SU-DHL-6 (cell line): Measurements from ENCODE around the gene GABRB1.

Source experiments
- H2AFZ ChIP-seq: fragments of 200-600 bp; sonication (generic); 2 replicates; pipeline ENCODE4 v1.6.1; 2014; ENCODE audit warnings: low read depth, mild to moderate bottlenecking, moderate library complexity, mixed read lengths, antibody characterized with exemption, low read length; ENCODE audit not compliant: severe bottlenecking
- H3F3A ChIP-seq: fragments of 200-600 bp; shearing (Covaris generic); 2 replicates; pipeline ENCODE4 v1.6.0; 2016; ENCODE audit warnings: antibody characterized with exemption, mild to moderate bottlenecking; ENCODE audit not compliant: insufficient read depth
- H3K27ac ChIP-seq: fragments of 200-600 bp; sonication (generic); 2 replicates; pipeline ENCODE4 v1.5.1; 2016; ENCODE audit warnings: low read depth, mild to moderate bottlenecking, low read length, moderate library complexity, mixed read lengths
- H3K27me3 ChIP-seq: fragments of 200-600 bp; sonication (generic), shearing (Covaris generic); 2 replicates; pipeline ENCODE4 v1.6.0; 2014; ENCODE audit warnings: mild to moderate bottlenecking, low read length
- H3K36me3 ChIP-seq: fragments of 200-600 bp; sonication (generic); 2 replicates; pipeline ENCODE4 v1.6.1; 2014; ENCODE audit warnings: mild to moderate bottlenecking, low read length, mixed read lengths
- H3K4me2 ChIP-seq: fragments of 300-600, 200-600 bp; shearing (Covaris generic), sonication (generic); 2 replicates; pipeline ENCODE4 v1.6.0; 2014; ENCODE audit warnings: low read length, low read depth, mild to moderate bottlenecking; ENCODE audit not compliant: poor library complexity, severe bottlenecking
- H3K4me3 ChIP-seq: fragments of 200-600 bp; sonication (generic); 2 replicates; pipeline ENCODE4 v1.5.1; 2014; ENCODE audit warnings: antibody characterized with exemption, low read length, mild to moderate bottlenecking, mixed read lengths; ENCODE audit not compliant: insufficient read depth, poor library complexity, severe bottlenecking
- H3K79me2 ChIP-seq: fragments of 200-600 bp; sonication (generic); 2 replicates; pipeline ENCODE4 v1.6.1; 2014; ENCODE audit warnings: mild to moderate bottlenecking, low read length, moderate library complexity; ENCODE audit not compliant: insufficient read depth
- H3K9ac ChIP-seq: fragments of 200-600 bp; sonication (generic); 2 replicates; pipeline ENCODE4 v1.7.0; 2014; ENCODE audit warnings: mild to moderate bottlenecking, low read length
- H3K9me2 ChIP-seq: fragments of 200-600 bp; sonication (generic); replicated peaks from 2 replicates; pipeline ENCODE4 v1.6.1; 2014; ENCODE audit warnings: low read length; ENCODE audit not compliant: insufficient read depth
- H3K9me3 ChIP-seq: fragments of 200-600 bp; sonication (generic); 2 replicates; pipeline ENCODE4 v1.6.1; 2014; ENCODE audit warnings: low read length, mixed read lengths; ENCODE audit not compliant: insufficient read depth
- H4K20me1 ChIP-seq: fragments of 200-600 bp; sonication (generic); 2 replicates; pipeline ENCODE4 v1.6.1; 2014; ENCODE audit warnings: low read depth, mild to moderate bottlenecking, antibody characterized with exemption, low read length, moderate library complexity, mixed read lengths
- EZH2phosphoT487 ChIP-seq: fragments of 200-600 bp; sonication (generic), shearing (Covaris generic); conservative IDR thresholded peaks from 2 replicates; pipeline ENCODE4 v1.6.1; 2018; ENCODE audit warnings: mild to moderate bottlenecking, antibody characterized with exemption, low read length, moderate library complexity, mixed read lengths
- TF ChIP-seq, protein P1 (sequence below): fragments of 200-600 bp; sonication (generic); IDR thresholded peaks from one replicate; pipeline ENCODE4 v1.5.1; 2017; ENCODE audit warnings: antibody characterized with exemption, mild to moderate bottlenecking, low read length, moderate library complexity; ENCODE audit not compliant: insufficient read depth, poor library complexity, severe bottlenecking

GABRB1 gene

DNA sequence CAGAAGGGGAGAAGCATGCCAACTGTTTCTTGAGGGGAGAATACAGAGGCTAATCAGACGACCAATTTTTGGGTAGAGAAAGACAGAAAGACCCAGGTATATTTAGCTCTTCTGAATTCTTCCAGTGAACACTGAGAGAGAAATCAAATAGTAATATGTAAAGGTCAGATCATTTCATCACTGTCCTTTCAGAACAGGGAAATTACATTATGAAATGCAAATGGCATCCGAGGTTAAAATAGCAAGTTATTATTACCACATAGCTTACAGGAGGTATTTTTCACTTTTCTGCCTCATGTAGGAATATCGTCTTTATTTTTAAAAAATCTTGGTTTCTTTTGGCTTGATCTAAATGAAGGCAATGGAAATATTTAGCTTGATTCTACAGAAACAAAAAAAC lies 18.0 kb downstream of the GABRB1 start:
- H2AFZ ChIP-seq: no peak overlapping the region

DNA sequence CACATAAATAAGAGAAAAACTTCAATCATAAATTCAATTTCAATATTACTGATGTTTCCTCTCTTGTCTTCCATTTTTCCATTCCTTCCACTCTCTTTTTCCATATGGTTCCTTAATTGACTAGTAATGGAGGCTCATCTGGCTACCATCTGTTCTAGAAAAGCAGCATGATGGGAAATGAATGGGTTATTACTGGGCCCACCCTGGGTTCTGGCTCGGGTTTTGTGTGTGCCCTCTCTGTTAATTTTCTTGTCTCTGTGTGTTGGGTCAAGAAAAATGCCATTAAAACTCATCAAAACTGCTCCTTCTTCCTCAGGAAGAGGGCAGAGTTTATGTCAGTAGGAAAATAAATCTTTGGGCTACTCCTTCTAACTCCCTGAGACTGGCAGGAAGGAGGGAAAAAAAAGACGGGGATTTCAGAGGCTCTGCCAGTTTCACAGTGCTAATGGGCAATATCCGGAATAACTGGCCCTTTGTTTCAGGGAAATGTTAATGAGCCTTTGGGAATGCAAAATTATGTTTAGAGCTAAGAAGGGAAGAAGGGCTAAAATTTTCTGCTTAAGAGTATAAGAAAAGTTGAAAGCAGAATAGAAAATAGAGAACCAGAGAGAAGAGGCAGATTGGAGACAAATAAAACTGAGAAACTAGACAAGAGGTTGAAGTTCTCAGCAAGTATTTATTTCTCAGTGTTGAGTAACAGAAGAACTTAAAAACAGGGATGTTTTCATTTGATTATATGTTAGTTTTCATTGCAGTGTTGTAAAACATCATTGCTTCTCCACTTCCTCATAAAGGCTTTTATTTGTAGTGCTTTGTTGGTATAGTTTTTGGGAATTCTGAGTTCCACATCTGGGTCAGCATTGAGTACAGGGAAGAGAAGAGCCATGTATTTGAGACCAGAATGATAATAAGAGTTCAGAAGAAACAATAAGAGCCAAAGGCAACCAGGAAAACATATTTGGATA lies 19.7 kb downstream of the GABRB1 start:
- no peak overlapping the region for H3K9ac ChIP-seq
- H3K9me3 ChIP-seq: no peaks in the 10 kb centered on the region
- H3K79me2 ChIP-seq: no peaks in the 10 kb centered on the region
- no peak overlapping the region for H2AFZ ChIP-seq
- H3K36me3 ChIP-seq: no peaks in the 10 kb centered on the region
- no peaks in the 10 kb centered on the region for H3F3A ChIP-seq
- H3K4me2 ChIP-seq: no peak overlapping the region
- H3K27ac ChIP-seq: no peak overlapping the region
- H3K9me2 ChIP-seq: no peaks in the 10 kb centered on the region
- TF ChIP-seq, protein P1, sequence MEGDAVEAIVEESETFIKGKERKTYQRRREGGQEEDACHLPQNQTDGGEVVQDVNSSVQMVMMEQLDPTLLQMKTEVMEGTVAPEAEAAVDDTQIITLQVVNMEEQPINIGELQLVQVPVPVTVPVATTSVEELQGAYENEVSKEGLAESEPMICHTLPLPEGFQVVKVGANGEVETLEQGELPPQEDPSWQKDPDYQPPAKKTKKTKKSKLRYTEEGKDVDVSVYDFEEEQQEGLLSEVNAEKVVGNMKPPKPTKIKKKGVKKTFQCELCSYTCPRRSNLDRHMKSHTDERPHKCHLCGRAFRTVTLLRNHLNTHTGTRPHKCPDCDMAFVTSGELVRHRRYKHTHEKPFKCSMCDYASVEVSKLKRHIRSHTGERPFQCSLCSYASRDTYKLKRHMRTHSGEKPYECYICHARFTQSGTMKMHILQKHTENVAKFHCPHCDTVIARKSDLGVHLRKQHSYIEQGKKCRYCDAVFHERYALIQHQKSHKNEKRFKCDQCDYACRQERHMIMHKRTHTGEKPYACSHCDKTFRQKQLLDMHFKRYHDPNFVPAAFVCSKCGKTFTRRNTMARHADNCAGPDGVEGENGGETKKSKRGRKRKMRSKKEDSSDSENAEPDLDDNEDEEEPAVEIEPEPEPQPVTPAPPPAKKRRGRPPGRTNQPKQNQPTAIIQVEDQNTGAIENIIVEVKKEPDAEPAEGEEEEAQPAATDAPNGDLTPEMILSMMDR: no peak
- TF ChIP-seq EZH2phosphoT487: no peak
- H3K4me3 ChIP-seq: no peak overlapping the region
- H3K27me3 ChIP-seq: no peaks in the 10 kb centered on the region
- no peaks in the 10 kb centered on the region for H4K20me1 ChIP-seq

More for the DNA sequence above, 18.0 kb downstream of the GABRB1 start:
- H3F3A ChIP-seq: no peaks in the 10 kb centered on the region
- H3K9me2 ChIP-seq: no peaks in the 10 kb centered on the region
- H4K20me1 ChIP-seq: no peaks in the 10 kb centered on the region
- no peak overlapping the region for H3K27ac ChIP-seq
- no peaks in the 10 kb centered on the region for H3K79me2 ChIP-seq
- H3K4me3 ChIP-seq: no peak overlapping the region
- no peaks in the 10 kb centered on the region for H3K9me3 ChIP-seq
- no peaks in the 10 kb centered on the region for H3K27me3 ChIP-seq
- no peak overlapping the region for H3K9ac ChIP-seq
- no peak for TF ChIP-seq EZH2phosphoT487
- TF ChIP-seq, protein P1: no peak
- H3K4me2 ChIP-seq: no peak overlapping the region
- no peaks in the 10 kb centered on the region for H3K36me3 ChIP-seq

DNA sequence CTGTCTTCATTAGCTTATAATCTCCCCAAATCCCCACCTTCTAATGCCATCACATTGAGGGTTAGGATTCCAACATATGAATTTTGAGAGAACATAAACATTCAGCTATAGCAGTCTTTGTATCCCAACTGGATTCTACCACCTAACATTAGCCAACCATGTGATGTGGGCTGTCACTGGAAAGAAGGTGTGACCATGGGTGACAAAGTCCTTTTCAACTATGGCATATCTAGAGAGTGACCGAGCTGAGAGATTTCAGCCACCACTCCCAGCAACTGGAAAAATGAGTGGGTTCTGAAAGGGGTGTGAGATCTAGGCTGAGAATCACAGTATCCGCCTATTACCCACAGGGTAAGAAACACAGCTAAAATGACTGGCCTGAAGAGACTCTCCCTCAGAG lies 22.1 kb downstream of the GABRB1 start:
- no peak overlapping the region for H3K4me2 ChIP-seq
- no peaks in the 10 kb centered on the region for H3K79me2 ChIP-seq
- H3K4me3 ChIP-seq: no peak overlapping the region
- H3K9ac ChIP-seq: no peak overlapping the region
- no peaks in the 10 kb centered on the region for H4K20me1 ChIP-seq
- H3K27ac ChIP-seq: no peak overlapping the region
- H2AFZ ChIP-seq: no peak overlapping the region
- H3K9me2 ChIP-seq: no peaks in the 10 kb centered on the region
- TF ChIP-seq, protein P1: no peak
- TF ChIP-seq EZH2phosphoT487: no peak
- H3F3A ChIP-seq: no peaks in the 10 kb centered on the region
- no peaks in the 10 kb centered on the region for H3K27me3 ChIP-seq
- no peaks in the 10 kb centered on the region for H3K9me3 ChIP-seq
- H3K36me3 ChIP-seq: no peaks in the 10 kb centered on the region
